Ovary (tissue), 9 donors: ENCODE data around the gene CDH23. TPM values are rescaled to one million over a fixed set of nuclear protein-coding genes. Genes with fewer than 3 reads are reported as not detected.

ENCODE experiments used
- DNase-seq, 5 donors: peaks; one replicate each; pipeline ENCODE4 v3.0.0-alpha.2; 2019 to 2020
- H3K27ac ChIP-seq, 2 donors: fragments of 200-600 bp; one replicate each; pipeline versions ENCODE4 v1.5.1 to v1.8.0; 2019 to 2022
- H3K27me3 ChIP-seq: fragments of 200-600 bp; one replicate; pipeline ENCODE4 v1.8.0; 2022
- H3K36me3 ChIP-seq: fragments of 200-600 bp; sonication (generic); one replicate; pipeline ENCODE4 v1.5.1; 2019
- H3K4me1 ChIP-seq: one replicate; pipeline ENCODE4 v1.8.1; 2013; ENCODE audit warnings: mild to moderate bottlenecking, moderate library complexity; ENCODE audit not compliant: insufficient read depth
- H3K4me3 ChIP-seq: fragments of 200-600 bp; sonication (generic); one replicate; pipeline ENCODE4 v1.5.1; 2017
- H3K9me3 ChIP-seq, 2 donors: fragments of 200-600 bp in 1 of 2; sonication (generic) in 1 of 2; one replicate each; pipeline versions ENCODE4 v1.5.1 to v1.8.1; 2013 to 2019; ENCODE audit warnings: mild to moderate bottlenecking in 1 of 2, moderate library complexity in 1 of 2
- EP300 ChIP-seq: sonication (generic); formaldehyde crosslinking; IDR thresholded peaks from one replicate; pipeline ENCODE4 v1.6.1; 2017; ENCODE audit warnings: antibody characterized with exemption
- POLR2A ChIP-seq: fragments of 450-650 bp; IDR thresholded peaks from one replicate; pipeline ENCODE4 v1.6.1; 2017; ENCODE audit warnings: antibody characterized with exemption, mild to moderate bottlenecking, moderate library complexity
- WGBS, 3 donors: extraction: QIAGEN DNeasy Blood & Tissue Kit in 1 of 3; methylation state at CpG; one replicate each; pipeline versions ENCODE4 v1.1.5 to v1.1.7; 2013 to 2017; 5-methylcytosine and 5-hydroxymethylcytosine counted together
- intact Hi-C, 4 donors: fragments of 100-400 bp; cut with DNase I; formaldehyde crosslinking; loops; one replicate each; pipeline versions ENCODE4 v1.11.0 to v1.15.1; 2022 to 2023
- polyA plus RNA-seq, 2 donors: library from polyadenylated mRNA; stranded (reverse); fragments of 200-250 nt in 1 of 2; fragments of 350-450 nt in 1 of 2; fragmentation: Illumina TruSeq in 1 of 2; extraction: RNeasy Lipid Tissue Mini Kit (QIAGEN cat#74804) in 1 of 2; gene quantifications; one replicate each; pipeline ENCODE4 v1.2.3, GENCODE V29; 2013 to 2014
- total RNA-seq, 7 donors: library from RNA; depleted of rRNA in 2 of 7; stranded (reverse); fragments of >200 nt in 2 of 7; fragmentation: NEBNext Ultra II Directional in 3 of 7; extraction: Animal tissue kit (Norgen Biotek cat#: 25700) in 3 of 7; gene quantifications; one replicate each; pipeline versions ENCODE4 v1.1.0 to v1.2.4, GENCODE V29; 2016 to 2023
- TF ChIP-seq, protein P1 (sequence below), 3 donors: fragments of 450-650 bp in 2 of 3; fragments of 200-600 bp in 1 of 3; IDR thresholded peaks; one replicate each; pipeline versions ENCODE4 v1.5.1 to v1.8.0; 2016 to 2022; ENCODE audit warnings: antibody characterized with exemption in 3 of 3, mild to moderate bottlenecking in 1 of 3
- donor health status: DM: no; HTN: no; CAD: no; lungs with moderate emphysema.
- donor health status: DM: no; HTN: no; CAD: no.
- donor health status: Bipolar disorder and iron deficiency.
- donor health status: DM: yes; HTN: yes; CAD: no.
- donor health status: DM: no; HTN: no; CAD: no.
- donor health status: DM: yes; HTN: yes; CAD: no.

The CDH23 gene
- total and polyA plus RNA-seq, 9 donors = 7.5 to 108 (median 39.1) TPM

DNA sequence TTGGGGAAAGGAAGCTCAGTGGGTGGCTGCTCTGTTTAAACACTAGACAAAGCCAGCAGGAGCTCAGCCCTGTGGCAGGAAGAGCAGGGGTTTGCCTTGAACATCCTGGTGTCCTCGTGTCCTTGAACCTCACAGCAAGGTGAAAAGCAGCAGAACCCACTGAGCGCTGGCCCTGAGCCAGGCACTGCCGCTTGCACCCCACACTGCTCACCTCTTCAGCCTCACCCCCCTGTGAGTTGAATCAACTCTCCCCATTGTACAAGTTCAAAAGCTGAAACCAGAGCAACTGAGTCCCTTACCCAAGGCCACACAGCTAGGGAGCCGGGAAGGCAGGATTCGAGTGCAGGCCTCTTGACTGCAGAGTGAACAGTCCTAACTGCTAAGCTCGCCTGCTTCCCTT lies 45.6 kb upstream of the CDH23 start:
- TF ChIP-seq, protein P1, sequence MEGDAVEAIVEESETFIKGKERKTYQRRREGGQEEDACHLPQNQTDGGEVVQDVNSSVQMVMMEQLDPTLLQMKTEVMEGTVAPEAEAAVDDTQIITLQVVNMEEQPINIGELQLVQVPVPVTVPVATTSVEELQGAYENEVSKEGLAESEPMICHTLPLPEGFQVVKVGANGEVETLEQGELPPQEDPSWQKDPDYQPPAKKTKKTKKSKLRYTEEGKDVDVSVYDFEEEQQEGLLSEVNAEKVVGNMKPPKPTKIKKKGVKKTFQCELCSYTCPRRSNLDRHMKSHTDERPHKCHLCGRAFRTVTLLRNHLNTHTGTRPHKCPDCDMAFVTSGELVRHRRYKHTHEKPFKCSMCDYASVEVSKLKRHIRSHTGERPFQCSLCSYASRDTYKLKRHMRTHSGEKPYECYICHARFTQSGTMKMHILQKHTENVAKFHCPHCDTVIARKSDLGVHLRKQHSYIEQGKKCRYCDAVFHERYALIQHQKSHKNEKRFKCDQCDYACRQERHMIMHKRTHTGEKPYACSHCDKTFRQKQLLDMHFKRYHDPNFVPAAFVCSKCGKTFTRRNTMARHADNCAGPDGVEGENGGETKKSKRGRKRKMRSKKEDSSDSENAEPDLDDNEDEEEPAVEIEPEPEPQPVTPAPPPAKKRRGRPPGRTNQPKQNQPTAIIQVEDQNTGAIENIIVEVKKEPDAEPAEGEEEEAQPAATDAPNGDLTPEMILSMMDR (IDR thresholded peaks at IDR 0.05) = no peak
- no peak for TF ChIP-seq POLR2A
- H3K9me3 ChIP-seq = no peaks in the 10 kb centered on the region
- 70 to 84% (median 79%) methylated on average over 6 of the region's 6 CpGs for WGBS, 3 donors
- intact Hi-C loops = no loop called here
- no peaks in the 10 kb centered on the region for H3K36me3 ChIP-seq
- H3K27me3 ChIP-seq = no peaks in the 10 kb centered on the region
- no peak overlapping the region for H3K27ac ChIP-seq
- no peaks in the 10 kb centered on the region for H3K4me1 ChIP-seq
- H3K4me3 ChIP-seq = no peak overlapping the region
- DNase-seq = no peak

DNA sequence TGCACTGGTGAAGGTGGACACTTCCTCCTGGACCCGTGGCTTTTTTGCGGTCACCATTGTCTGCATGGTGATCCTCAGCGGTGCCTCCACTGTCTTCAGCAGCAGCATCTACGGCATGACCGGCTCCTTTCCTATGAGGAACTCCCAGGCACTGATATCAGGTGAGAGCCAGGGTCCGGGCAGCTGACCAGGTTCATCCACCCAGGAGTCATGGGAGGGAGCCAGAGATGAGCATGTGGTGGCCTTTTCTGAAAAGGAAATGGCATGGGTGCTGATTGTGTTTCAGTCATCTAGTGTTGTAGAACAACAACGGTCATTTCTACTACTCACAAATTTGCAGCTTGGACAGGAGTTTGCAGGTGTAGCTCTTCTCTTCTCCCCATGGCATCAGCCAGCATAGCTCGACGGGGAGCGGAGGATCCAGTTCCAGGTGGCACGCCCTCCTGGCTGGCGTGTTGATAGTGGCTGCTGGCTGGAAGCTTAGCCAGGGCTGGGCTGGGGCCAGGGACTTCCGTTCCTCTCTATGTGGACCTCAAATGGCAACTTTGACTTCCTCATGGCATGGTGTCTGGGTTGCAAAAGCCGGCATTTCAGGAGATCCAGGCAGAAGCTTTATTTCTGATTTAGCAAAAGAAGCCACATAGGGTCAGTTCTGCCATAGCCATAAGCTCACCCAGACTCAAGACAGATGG lies 44.9 kb upstream of the CDH23 start:
- intact Hi-C loops = no loop called here
- H3K4me3 ChIP-seq = no peak overlapping the region
- WGBS, 3 donors = 84 to 88% (median 88%) methylated on average over 14 of the region's 14 CpGs
- no peaks in the 10 kb centered on the region for H3K36me3 ChIP-seq
- no peak overlapping the region for H3K27ac ChIP-seq
- H3K9me3 ChIP-seq = no peaks in the 10 kb centered on the region
- no peaks in the 10 kb centered on the region for H3K4me1 ChIP-seq
- no peaks in the 10 kb centered on the region for H3K27me3 ChIP-seq
- no peak for DNase-seq
- TF ChIP-seq POLR2A (no peak), EP300 (no peak)
- TF ChIP-seq, protein P1 (IDR thresholded peaks at IDR 0.05) = no peak

DNA sequence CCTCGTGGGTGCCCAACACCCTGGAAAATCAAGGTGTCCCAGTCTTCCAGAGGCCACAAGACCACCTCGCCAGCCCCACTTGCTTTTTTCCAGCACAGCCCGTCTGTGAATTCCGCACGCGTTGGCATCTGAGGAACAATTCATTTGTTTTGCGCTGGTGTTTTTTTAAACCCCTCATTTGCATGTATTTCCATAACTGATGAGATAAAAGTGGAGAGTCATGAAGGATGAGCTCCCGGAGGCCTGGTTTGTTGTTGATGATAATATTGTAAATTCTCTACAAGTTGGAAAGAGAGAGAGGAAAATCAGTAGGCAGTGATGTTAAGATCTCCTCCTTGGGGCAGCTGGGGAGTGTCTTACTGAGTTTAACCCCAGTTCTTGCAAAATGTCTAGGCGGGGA lies 43.1 kb upstream of the CDH23 start:
- no peaks in the 10 kb centered on the region for H3K27me3 ChIP-seq
- intact Hi-C loops = no loop called here
- DNase-seq = no peak
- TF ChIP-seq EP300 (no peak), POLR2A (no peak)
- TF ChIP-seq, protein P1 (IDR thresholded peaks at IDR 0.05) = no peak
- no peaks in the 10 kb centered on the region for H3K9me3 ChIP-seq
- no peaks in the 10 kb centered on the region for H3K4me1 ChIP-seq
- 65 to 71% (median 66%) methylated on average over 9 of the region's 9 CpGs for WGBS, 3 donors
- no peak overlapping the region for H3K4me3 ChIP-seq
- no peaks in the 10 kb centered on the region for H3K36me3 ChIP-seq
- no peak overlapping the region for H3K27ac ChIP-seq

DNA sequence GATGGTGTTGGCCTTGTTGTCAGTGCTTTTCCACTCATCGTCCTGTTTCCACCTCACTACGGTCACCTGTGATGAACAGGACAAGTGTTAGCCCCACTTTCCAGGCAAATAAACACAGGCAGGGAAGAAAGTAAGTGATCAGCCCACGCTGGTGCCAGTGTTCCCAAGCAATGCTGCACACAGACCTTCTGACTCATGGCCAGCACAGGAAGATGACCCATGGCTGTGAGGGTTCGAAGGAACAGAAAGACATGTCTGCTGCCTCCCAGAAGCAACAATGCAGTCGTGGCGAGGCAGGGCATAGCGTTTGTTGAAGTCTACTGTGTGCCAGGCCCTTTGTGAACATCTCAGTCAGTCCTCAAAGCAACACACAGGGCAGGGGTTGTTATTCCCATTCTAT lies 41.9 kb upstream of the CDH23 start:
- Histone ChIP-seq H3K27ac (no peak overlapping the region), H3K27me3 (no peaks in the 10 kb centered on the region), H3K4me3 (no peak overlapping the region), H3K4me1 (no peaks in the 10 kb centered on the region), H3K9me3 (no peaks in the 10 kb centered on the region), H3K36me3 (no peaks in the 10 kb centered on the region)
- no peak for DNase-seq
- intact Hi-C loops = no loop called here
- 88 to 94% (median 93%) methylated on average over 7 of the region's 7 CpGs for WGBS, 3 donors
- TF ChIP-seq EP300 (no peak), POLR2A (no peak)
- TF ChIP-seq, protein P1 (IDR thresholded peaks at IDR 0.05) = no peak
